ENCODE data around the gene GAPVD1. TPM values are rescaled to one million over a fixed set of nuclear protein-coding genes. Genes with fewer than 3 reads are reported as not detected.

Gene GAPVD1
- total and polyA plus RNA-seq, 2 of the 13 experiments (the other 11 are each of a cell fraction or from before 2014, with no cell fraction given) = 11.1 to 33.2 TPM

DNA sequence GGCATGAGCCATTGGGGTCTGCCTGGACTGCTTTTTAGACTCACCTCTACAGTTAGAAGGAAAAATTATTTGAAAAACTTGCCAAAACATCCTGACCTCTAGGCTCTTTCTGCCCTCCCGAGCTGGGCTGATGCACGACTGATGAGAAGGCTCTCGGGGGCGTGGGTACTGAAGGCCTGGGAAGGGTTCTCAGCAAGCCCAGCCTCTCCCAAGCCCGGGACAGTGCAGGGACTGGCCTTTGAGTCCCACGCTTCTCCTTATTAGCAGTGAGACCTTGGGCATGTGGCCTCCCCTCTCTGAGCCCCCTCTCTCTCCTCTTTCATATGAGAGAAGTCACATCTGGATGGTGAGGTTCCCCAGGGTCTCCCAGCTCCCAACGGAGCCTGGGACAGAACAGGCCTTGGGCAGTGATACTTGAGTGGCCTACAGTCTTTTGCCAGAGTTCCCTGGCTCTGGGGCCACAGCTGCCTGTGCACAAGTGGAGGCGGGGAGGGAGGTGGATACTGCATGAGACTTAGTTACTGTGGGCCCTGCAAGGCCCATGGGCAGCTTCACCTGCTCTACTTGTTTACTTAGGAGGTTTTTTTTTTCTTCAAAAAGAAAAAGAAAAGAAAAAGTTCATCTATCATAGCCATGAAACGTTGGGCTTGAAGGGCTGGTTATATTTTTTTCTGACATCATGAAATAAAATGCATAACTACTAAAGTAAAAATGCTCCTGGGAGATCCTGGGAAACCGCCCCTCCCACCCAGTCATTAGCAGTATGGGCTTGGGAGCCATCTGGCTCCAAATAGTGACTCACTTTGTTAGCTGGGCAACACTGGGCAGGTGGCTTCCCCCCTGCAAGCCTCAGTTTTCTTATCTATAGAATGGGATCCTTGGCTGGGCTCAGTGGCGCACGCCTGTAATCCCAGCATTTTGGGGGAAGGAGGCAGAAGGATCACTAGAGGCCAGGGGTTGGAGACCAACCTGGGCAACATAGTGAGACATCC, 139.4 kb downstream of the GAPVD1 start:
- in situ Hi-C loops (cut with HindIII; ENCODE audit: extremely low pct_ligation_motif_present, low pct_unique_long_range_greater_than_20kb) = loop anchor here (10.0 kb wide), 1 partner anchor 994 kb away; no protein-coding TSS in a partner anchor
- peaks cover 10% of the 10 kb centered on the region for H3K4me1 ChIP-seq (ENCODE audit: insufficient read depth, low read length)
- intact Hi-C loops (cut with micrococcal nuclease; ENCODE audit: unreplicated experiment) = no loop called here
- H3K9me3 ChIP-seq (ENCODE audit: low read length) = no peaks in the 10 kb centered on the region
- H3K79me2 ChIP-seq (ENCODE audit: insufficient read depth, low read length) = no peaks in the 10 kb centered on the region
- peaks cover 0 to 12% of the 10 kb centered on the region in 2 experiments; a peak in 1 of 5 replicates for H3K27me3 ChIP-seq (ENCODE audit: control insufficient read depth in 1 of 2, insufficient read depth in 2 of 2, low read length in 2 of 2)
- 40% methylated on average over 11 of the region's 12 CpGs for WGBS (ENCODE audit: low lambda C conversion rate)
- H4K20me1 ChIP-seq (ENCODE audit: insufficient read depth, low read length) = no peaks in the 10 kb centered on the region
- BruUV-seq (replicated peaks) = no TSS peak
- no peak overlapping the region for H3K4me3 ChIP-seq (replicated peaks in 1 of 3; ENCODE audit: insufficient read depth in 1 of 3, low read depth in 2 of 3, low read length in 3 of 3)
- CTCF ChIA-PET (ENCODE audit: low intra/inter-chr PET ratio, low total read pairs) = no interaction called here
- TF ChIP-seq ZNF629 (CRISPR knock-in tag; conservative IDR thresholded peaks at IDR 0.05) = peak; percentile 70
- TF ChIP-seq EZH2 (conservative IDR thresholded peaks at IDR 0.05; ENCODE audit: low read depth, low read length) = no peak
- no peaks in the 10 kb centered on the region for H3K36me3 ChIP-seq (replicated peaks in 1 of 2; ENCODE audit: control insufficient read depth in 1 of 2, insufficient read depth in 2 of 2, low read length in 2 of 2)
- DNase-seq (ENCODE audit: low spot score) = no peak
- H3K27ac ChIP-seq (ENCODE audit: extremely low read length, insufficient read depth, low read length) = no peak overlapping the region
- peak; percentile 51 for ATAC-seq
- H3K4me2 ChIP-seq (ENCODE audit: low read depth, low read length) = no peak overlapping the region
- no peak overlapping the region for H3K9ac ChIP-seq (ENCODE audit: insufficient read depth, low read depth, low read length)
- H2AFZ ChIP-seq (ENCODE audit: low read length) = no peak overlapping the region
- POLR2A ChIA-PET = no interaction called here
- no peak for FAIRE-seq

- Histone ChIP-seq H3K4me2 (ENCODE audit: low read depth, low read length) (no peak overlapping the region), H3K9me3 (ENCODE audit: low read length) (no peaks in the 10 kb centered on the region), H3K36me3 (replicated peaks in 1 of 2; ENCODE audit: control insufficient read depth in 1 of 2, insufficient read depth in 2 of 2, low read length in 2 of 2) (no peaks in the 10 kb centered on the region), H3K4me1 (ENCODE audit: insufficient read depth, low read length) (peaks cover 33% of the 10 kb centered on the region), H2AFZ (ENCODE audit: low read length) (no peak overlapping the region), H4K20me1 (ENCODE audit: insufficient read depth, low read length) (no peaks in the 10 kb centered on the region), H3K27ac (ENCODE audit: extremely low read length, insufficient read depth, low read length) (no peak overlapping the region), H3K9ac (ENCODE audit: insufficient read depth, low read depth, low read length) (no peak overlapping the region), H3K4me3 (replicated peaks in 1 of 3; ENCODE audit: insufficient read depth in 1 of 3, low read depth in 2 of 3, low read length in 3 of 3) (no peak overlapping the region), H3K79me2 (ENCODE audit: insufficient read depth, low read length) (no peaks in the 10 kb centered on the region), H3K27me3 (ENCODE audit: control insufficient read depth in 1 of 2, insufficient read depth in 2 of 2, low read length in 2 of 2) (peaks cover 0 to 29% of the 10 kb centered on the region in 2 experiments; a peak in 4 of 5 replicates)
- 56% methylated on average over 7 of the region's 7 CpGs for WGBS (ENCODE audit: low lambda C conversion rate)
- TF ChIP-seq ZMYM2 (CRISPR knock-in tag; IDR thresholded peaks at IDR 0.05) (0 out of 2 replicates have a peak, but pooled peaks have one; percentile 25), ZNF607 (CRISPR knock-in tag; IDR thresholded peaks at IDR 0.05; ENCODE audit: borderline replicate concordance) (no peak), ZMYM3 (CRISPR knock-in tag; IDR thresholded peaks at IDR 0.05) (peak; percentile 73), ZNF768 (CRISPR knock-in tag; IDR thresholded peaks at IDR 0.05) (peak; percentile 17; the same call in 1 of the 2 replicates), ZNF629 (CRISPR knock-in tag; conservative IDR thresholded peaks at IDR 0.05) (peak; percentile 90), FOXA1 (IDR thresholded peaks at IDR 0.05) (no peak), FOXA1 (CRISPR knock-in tag; IDR thresholded peaks at IDR 0.05) (no peak), FOSL2 (CRISPR knock-in tag; IDR thresholded peaks at IDR 0.05) (0 out of 2 replicates have a peak, but pooled peaks have one; percentile 11)
- CTCF ChIA-PET (ENCODE audit: low intra/inter-chr PET ratio, low total read pairs) = no interaction called here
- POLR2A ChIA-PET = no interaction called here
- no peak for ATAC-seq
- intact Hi-C loops (cut with micrococcal nuclease; ENCODE audit: unreplicated experiment) = loop anchor here (5.0 kb wide), 1 partner anchor 143 kb away; no protein-coding TSS in a partner anchor
- no TSS peak for BruUV-seq (replicated peaks)
- no peak for FAIRE-seq
- in situ Hi-C loops (cut with HindIII; ENCODE audit: extremely low pct_ligation_motif_present, low pct_unique_long_range_greater_than_20kb) = loop anchor here (5.0 to 10.0 kb wide), 3 partner anchors 228 to 990 kb away; no protein-coding TSS in a partner anchor
- DNase-seq (ENCODE audit: low spot score) = no peak
These were observed 143.1 kb downstream of the GAPVD1 start for GRCh38 chr9:125404733-125405132.
